ENCODE data around the gene MFSD11. TPM values are rescaled to one million over a fixed set of nuclear protein-coding genes. Genes with fewer than 3 reads are reported as not detected.

Gene MFSD11
- total and polyA plus RNA-seq, 2 donors (not counting 3 experiments of a cell fraction or from before 2014, with no cell fraction given) = 23.5 to 35.2 TPM

GRCh38 chr17:76791053-76791980, 53.4 kb downstream of the MFSD11 start:
- TF ChIP-seq POLR2A (IDR thresholded peaks at IDR 0.05; ENCODE audit: low read depth, low read length) (no peak), GATA2 (IDR thresholded peaks at IDR 0.05; ENCODE audit: insufficient read depth, insufficient read length, low read depth, low read length) (no peak), JUN (IDR thresholded peaks at IDR 0.05; ENCODE audit: borderline replicate concordance, insufficient read depth, insufficient read length, low read depth) (peak; percentile 64), FOS (IDR thresholded peaks at IDR 0.05; ENCODE audit: borderline replicate concordance, insufficient read depth, low read length) (no peak)
- H2AFZ ChIP-seq (ENCODE audit: low read depth, low read length) = no peak overlapping the region
- H3K9me1 ChIP-seq (replicated peaks; ENCODE audit: control insufficient read depth, extremely low read depth, insufficient read depth, low read length) = no peaks in the 10 kb centered on the region
- peak overlapping the region; percentile 54 for H3K4me2 ChIP-seq (ENCODE audit: insufficient read depth, low read length)
- H3K4me1 ChIP-seq (ENCODE audit: control insufficient read depth, extremely low read depth, insufficient read depth, low read length) = peaks cover 7% of the 10 kb centered on the region
- H3K27me3 ChIP-seq (ENCODE audit: control insufficient read depth in 2 of 2, insufficient read depth in 2 of 2, low read length in 2 of 2) = no peaks in the 10 kb centered on the region
- H3K79me2 ChIP-seq (ENCODE audit: control insufficient read depth, insufficient read depth, low read length) = no peaks in the 10 kb centered on the region
- no peak overlapping the region for H3K9ac ChIP-seq (replicated peaks; ENCODE audit: extremely low read depth, insufficient read depth, low read length)
- no peaks in the 10 kb centered on the region for H3K9me3 ChIP-seq (replicated peaks; ENCODE audit: control insufficient read depth, insufficient read depth, low read length)
- intact Hi-C loops (cut with micrococcal nuclease) = loop anchor here (5.0 kb wide), 2 partner anchors 54 to 76 kb away; partner anchors contain the start of genes MFSD11, MGAT5B and SRSF2
- H3K27ac ChIP-seq (ENCODE audit: insufficient read depth, low read depth, low read length) = no peak overlapping the region
- DNase-seq (ENCODE audit: low read depth, low spot score) (peak; percentile 53), FAIRE-seq (peak; percentile 66)
- dilution Hi-C loops (cut with MboI; ENCODE audit: extremely low pct_ligation_motif_present, low sequenced_read_pairs) = no loop called here
- POLR2A ChIA-PET = no interaction called here
- H3K4me3 ChIP-seq (replicated peaks in 1 of 3; ENCODE audit: insufficient read depth in 1 of 3, low read depth in 1 of 3, low read length in 3 of 3) = no peak overlapping the region
- CTCF ChIA-PET = interaction anchor here (1.0 to 1.2 kb wide), 2 partner anchors 23 to 265 kb away, joined by 3 read pairs; no protein-coding TSS in a partner anchor
- BruUV-seq (replicated peaks) = no TSS peak
- H4K20me1 ChIP-seq (replicated peaks; ENCODE audit: control insufficient read depth, extremely low read depth, insufficient read depth, low read length) = no peaks in the 10 kb centered on the region
- H3K36me3 ChIP-seq (ENCODE audit: control insufficient read depth in 2 of 2, extremely low read depth in 1 of 2, insufficient read depth in 2 of 2, low read length in 2 of 2) = no peaks in the 10 kb centered on the region

DNA sequence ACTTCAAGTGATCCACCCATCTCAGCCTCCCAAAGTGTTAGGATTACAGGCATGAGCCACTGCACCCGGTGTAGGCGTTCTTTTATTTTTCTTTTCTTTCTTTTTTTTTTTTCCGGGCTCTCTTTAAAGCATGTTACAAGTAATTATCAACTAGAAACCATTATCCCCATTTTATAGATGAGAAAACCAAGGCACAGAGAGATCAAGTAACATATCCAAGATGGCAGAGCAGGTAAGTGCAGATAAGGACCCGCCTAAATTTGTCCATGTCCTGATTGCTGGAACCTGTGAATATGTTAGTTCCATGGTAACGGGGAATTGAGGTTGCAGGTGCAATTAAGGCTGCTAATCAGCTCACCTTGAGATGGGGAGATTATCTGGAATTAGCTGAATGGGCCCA, 54.4 kb downstream of the MFSD11 start:
- no peaks in the 10 kb centered on the region for H3K79me2 ChIP-seq (ENCODE audit: control insufficient read depth, insufficient read depth, low read length)
- DNase-seq (ENCODE audit: low read depth, low spot score) = no peak
- dilution Hi-C loops (cut with MboI; ENCODE audit: extremely low pct_ligation_motif_present, low sequenced_read_pairs) (no loop called here), intact Hi-C loops (cut with micrococcal nuclease) (loop anchor here (5.0 kb wide), 2 partner anchors 55 to 75 kb away; partner anchors contain the start of genes MFSD11, MGAT5B and SRSF2)
- no peak overlapping the region for H3K27ac ChIP-seq (ENCODE audit: insufficient read depth, low read depth, low read length)
- ChIA-PET CTCF (no interaction called here), POLR2A (no interaction called here)
- H3K9ac ChIP-seq (replicated peaks; ENCODE audit: extremely low read depth, insufficient read depth, low read length) = no peak overlapping the region
- no peaks in the 10 kb centered on the region for H3K27me3 ChIP-seq (ENCODE audit: control insufficient read depth in 2 of 2, insufficient read depth in 2 of 2, low read length in 2 of 2)
- H3K4me1 ChIP-seq (ENCODE audit: control insufficient read depth, extremely low read depth, insufficient read depth, low read length) = peaks cover 7% of the 10 kb centered on the region
- no peak for FAIRE-seq
- H2AFZ ChIP-seq (ENCODE audit: low read depth, low read length) = no peak overlapping the region
- no peaks in the 10 kb centered on the region for H3K9me1 ChIP-seq (replicated peaks; ENCODE audit: control insufficient read depth, extremely low read depth, insufficient read depth, low read length)
- BruUV-seq (replicated peaks) = no TSS peak
- H3K36me3 ChIP-seq (ENCODE audit: control insufficient read depth in 2 of 2, extremely low read depth in 1 of 2, insufficient read depth in 2 of 2, low read length in 2 of 2) = no peaks in the 10 kb centered on the region
- H4K20me1 ChIP-seq (replicated peaks; ENCODE audit: control insufficient read depth, extremely low read depth, insufficient read depth, low read length) = no peaks in the 10 kb centered on the region
- no peak overlapping the region for H3K4me3 ChIP-seq (replicated peaks in 1 of 3; ENCODE audit: insufficient read depth in 1 of 3, low read depth in 1 of 3, low read length in 3 of 3)
- H3K9me3 ChIP-seq (replicated peaks; ENCODE audit: control insufficient read depth, insufficient read depth, low read length) = no peaks in the 10 kb centered on the region
- no peak overlapping the region for H3K4me2 ChIP-seq (ENCODE audit: insufficient read depth, low read length)
- TF ChIP-seq EZH2 (IDR thresholded peaks at IDR 0.05; ENCODE audit: borderline replicate concordance, low read depth, low read length, severe bottlenecking) = no peak
- TF ChIP-seq, protein P1, sequence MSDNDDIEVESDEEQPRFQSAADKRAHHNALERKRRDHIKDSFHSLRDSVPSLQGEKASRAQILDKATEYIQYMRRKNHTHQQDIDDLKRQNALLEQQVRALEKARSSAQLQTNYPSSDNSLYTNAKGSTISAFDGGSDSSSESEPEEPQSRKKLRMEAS (IDR thresholded peaks at IDR 0.05; ENCODE audit: insufficient read depth, insufficient read length) = no peak
- TF ChIP-seq GATA2 (IDR thresholded peaks at IDR 0.05; ENCODE audit: insufficient read depth, insufficient read length, low read depth, low read length) = no peak
- no peak for TF ChIP-seq JUN (IDR thresholded peaks at IDR 0.05; ENCODE audit: borderline replicate concordance, insufficient read depth, insufficient read length, low read depth)
- no peak for TF ChIP-seq POLR2AphosphoS5 (IDR thresholded peaks at IDR 0.05; ENCODE audit: insufficient read depth, low read depth, low read length)
- TF ChIP-seq MYC (IDR thresholded peaks at IDR 0.05; ENCODE audit: low read depth, low read length) = no peak
- TF ChIP-seq FOS (IDR thresholded peaks at IDR 0.05; ENCODE audit: borderline replicate concordance, insufficient read depth, low read length) = no peak
- TF ChIP-seq POLR2A (IDR thresholded peaks at IDR 0.05; ENCODE audit: low read depth, low read length) = no peak
- TF ChIP-seq CTCF (IDR thresholded peaks at IDR 0.05; ENCODE audit: extremely low read depth in 1 of 2, insufficient read depth in 1 of 2, low read depth in 1 of 2, low read length in 2 of 2) = no peak
